H1 (cell line): Measurements from ENCODE around the gene P2RX7. TPM values are rescaled to one million over a fixed set of nuclear protein-coding genes. Genes with fewer than 3 reads are reported as not detected.

Experiments
- CBX8 ChIP-seq: fragments of 300-800, 300-1000 bp; sonication (generic); IDR thresholded peaks from 2 replicates; pipeline ENCODE4 v1.7.1; 2016; ENCODE audit warnings: low read depth, low read length, borderline replicate concordance
- NANOG ChIP-seq: IDR thresholded peaks from 2 replicates; pipeline ENCODE4 v1.6.1; 2011; ENCODE audit warnings: low read length, low read depth, mild to moderate bottlenecking, inconsistent platforms; ENCODE audit not compliant: insufficient read depth, poor library complexity, severe bottlenecking
- TCF12 ChIP-seq: IDR thresholded peaks from 2 replicates; pipeline ENCODE4 v1.6.1; 2011; ENCODE audit warnings: low read depth, mild to moderate bottlenecking, low read length
- polyA plus RNA-seq, 7 experiments: library from polyadenylated mRNA; depleted of rRNA in 3 of 7; stranded (reverse) in 5 of 7; unstranded in 2 of 7; fragments of >200 nt in 5 of 7; fragments of 200-250 nt in 2 of 7; gene quantifications; 1 replicate in 5 of 7; 2 replicates in 1 of 7; 4 replicates in 1 of 7; pipeline versions ENCODE4 v1.2.1 to v1.2.3, GENCODE V29; 2011 to 2013; ENCODE audit warnings: missing spikeins in 2 of 7, mixed read lengths in 2 of 7
- total RNA-seq: library from RNA; stranded (reverse); fragmentation: NEBNext Ultra II Directional; extraction: Animal tissue kit (Norgen Biotek cat#: 25700); gene quantifications from 2 replicates; pipeline ENCODE4 v1.2.1, GENCODE V29; 2021
- TF ChIP-seq, protein P1 (sequence below): IDR thresholded peaks from 2 replicates; pipeline ENCODE4 v1.6.1; 2012; ENCODE audit warnings: low read length, inconsistent platforms

P2RX7 gene
- total and polyA plus RNA-seq, 2 of the 8 experiments (the other 6 are each of a cell fraction or from before 2014, with no cell fraction given), result 0.38 to 0.56 TPM

DNA sequence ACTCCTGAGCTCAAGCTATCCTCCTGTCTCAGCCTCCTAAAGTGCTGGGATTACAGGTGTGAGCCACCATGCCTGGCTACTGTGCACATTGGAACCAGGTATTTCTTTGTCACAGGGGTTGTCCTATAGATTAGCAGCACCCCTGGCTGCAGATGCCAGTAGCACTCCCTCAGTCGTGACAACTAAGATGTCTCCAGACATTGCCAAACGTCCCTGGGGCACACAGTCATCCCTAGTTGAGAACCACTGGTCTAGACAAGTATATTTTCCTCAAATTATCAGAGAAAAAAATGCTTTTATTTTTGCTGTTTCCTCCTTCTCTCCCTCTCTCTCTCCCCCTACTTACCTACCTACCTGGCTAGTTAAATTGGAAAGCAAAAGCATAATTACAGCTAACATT, 17.9 kb upstream of the P2RX7 start (continued):
- TF ChIP-seq, protein P1, sequence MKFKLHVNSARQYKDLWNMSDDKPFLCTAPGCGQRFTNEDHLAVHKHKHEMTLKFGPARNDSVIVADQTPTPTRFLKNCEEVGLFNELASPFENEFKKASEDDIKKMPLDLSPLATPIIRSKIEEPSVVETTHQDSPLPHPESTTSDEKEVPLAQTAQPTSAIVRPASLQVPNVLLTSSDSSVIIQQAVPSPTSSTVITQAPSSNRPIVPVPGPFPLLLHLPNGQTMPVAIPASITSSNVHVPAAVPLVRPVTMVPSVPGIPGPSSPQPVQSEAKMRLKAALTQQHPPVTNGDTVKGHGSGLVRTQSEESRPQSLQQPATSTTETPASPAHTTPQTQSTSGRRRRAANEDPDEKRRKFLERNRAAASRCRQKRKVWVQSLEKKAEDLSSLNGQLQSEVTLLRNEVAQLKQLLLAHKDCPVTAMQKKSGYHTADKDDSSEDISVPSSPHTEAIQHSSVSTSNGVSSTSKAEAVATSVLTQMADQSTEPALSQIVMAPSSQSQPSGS, result no peak
- TF ChIP-seq CBX8 (no peak), TCF12 (no peak), NANOG (no peak)
